HG03280 (cell line): ENCODE data around the gene ABHD16B.
A peak's percentile ranks its signal among the peaks of the same experiment; 100 is the strongest.
"Not testable (repeated sequence)": the region's sequence is repeated elsewhere in the genome, so short reads cannot be mapped to it uniquely, and the experiment has no call there.

Source experiments
- ATAC-seq: cut with Tn5 transposase; IDR thresholded peaks from one replicate; pipeline ENCODE4 v1.9.1; 2021; ENCODE audit warnings: mild to moderate bottlenecking, moderate library complexity; ENCODE audit not compliant: unreplicated experiment

Gene ABHD16B

GRCh38 chr20:63834491-63834880, 26.8 kb upstream of the ABHD16B start:
- no peak for ATAC-seq

- ATAC-seq, result no peak
These were observed 26.1 kb upstream of the ABHD16B start for GRCh38 chr20:63835021-63835858.

GRCh38 chr20:63836458-63837344, 24.6 kb upstream of the ABHD16B start:
- ATAC-seq, result no peak

GRCh38 chr20:63837479-63837878, 23.8 kb upstream of the ABHD16B start:
- no peak for ATAC-seq

- no peak for ATAC-seq
These were observed 21.7 kb upstream of the ABHD16B start for GRCh38 chr20:63839620-63840019.

DNA sequence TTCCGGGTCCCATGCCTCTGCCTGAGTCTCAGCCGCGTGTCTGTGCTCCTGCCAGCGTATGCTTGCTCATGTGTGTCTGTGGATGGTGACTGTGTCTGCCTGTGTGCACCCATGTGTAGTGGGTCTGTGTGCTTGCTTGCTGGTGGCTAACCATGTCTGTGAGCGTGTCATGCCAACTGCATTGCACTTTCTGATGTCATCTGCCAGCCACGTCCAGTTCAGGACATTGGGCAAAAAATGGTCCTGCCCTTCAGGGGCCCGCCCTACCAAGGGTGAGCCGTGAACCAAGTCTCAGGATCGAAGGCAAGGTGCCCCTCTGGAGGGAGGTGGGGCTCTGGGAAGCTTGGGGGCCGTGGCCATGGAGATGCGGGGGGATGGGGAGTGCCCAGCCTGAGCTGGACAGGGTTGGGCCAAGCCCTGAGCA, 20.9 kb upstream of the ABHD16B start:
- ATAC-seq, result no peak

- no peak for ATAC-seq
These were observed 19.0 kb upstream of the ABHD16B start for GRCh38 chr20:63842258-63842657.

DNA sequence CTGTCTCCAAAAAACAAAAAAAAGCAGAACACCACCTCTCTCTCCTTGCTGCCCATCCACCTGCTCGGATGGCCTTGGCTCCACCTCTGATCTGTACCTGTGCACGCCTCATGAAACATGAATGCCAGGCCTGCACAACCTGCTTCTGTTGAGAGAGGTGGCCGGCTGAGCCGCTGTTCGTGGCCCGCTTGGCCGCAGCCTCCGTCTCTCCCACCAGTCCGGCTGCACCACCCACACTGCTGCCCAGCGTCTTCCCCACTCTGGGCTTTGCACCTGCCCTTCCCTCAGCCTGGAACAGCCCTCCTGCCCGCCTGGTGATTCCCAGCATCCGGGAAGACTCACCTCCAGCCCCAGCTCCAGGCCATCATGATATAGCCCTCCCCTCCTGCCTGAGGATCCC, 18.1 kb upstream of the ABHD16B start:
- ATAC-seq, result no peak

DNA sequence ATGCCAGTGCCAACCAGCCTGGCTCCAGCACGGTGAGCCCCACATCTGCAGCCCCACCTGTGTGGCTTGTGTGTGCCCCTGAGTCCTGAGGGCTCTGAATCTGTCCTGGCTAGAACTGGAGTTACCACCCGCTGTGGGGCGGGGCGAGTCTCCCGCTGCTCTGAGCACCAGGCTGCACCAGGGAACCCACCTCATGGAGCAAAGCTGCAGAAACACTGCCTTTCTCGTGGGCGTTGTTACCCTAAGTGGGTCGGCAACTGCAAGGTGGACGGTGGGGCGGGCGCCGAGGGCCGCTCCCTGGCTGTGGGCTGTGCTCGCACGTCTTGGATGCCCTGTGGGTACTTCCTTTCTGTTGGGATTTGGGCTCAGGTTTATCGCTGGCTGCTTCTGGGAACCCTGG, 17.5 kb upstream of the ABHD16B start:
- ATAC-seq, result no peak

DNA sequence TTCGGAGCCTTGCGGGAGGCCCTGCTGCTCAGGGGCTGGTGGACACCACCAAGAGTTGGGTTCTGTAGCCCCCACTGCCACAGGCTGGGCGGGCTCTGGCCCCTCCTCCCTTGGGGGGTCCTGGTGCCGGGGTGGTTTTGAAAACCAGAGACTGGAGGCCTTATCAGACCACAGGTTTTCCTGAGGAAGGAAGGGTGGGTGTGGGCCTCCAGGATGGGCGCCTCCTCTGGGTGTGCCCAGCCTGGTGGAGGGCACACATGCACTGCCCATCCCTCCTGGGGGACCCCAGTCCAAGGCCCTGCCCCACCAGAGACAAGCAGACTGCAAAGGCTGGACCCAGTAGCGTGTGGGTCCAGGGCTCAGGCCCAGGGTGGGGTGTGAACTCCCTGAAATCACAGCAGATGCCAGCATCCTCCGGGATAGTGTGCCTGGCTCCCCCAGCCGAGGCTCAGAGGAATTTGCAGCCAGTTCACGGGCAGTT, 16.7 kb upstream of the ABHD16B start:
- ATAC-seq, result no peak

DNA sequence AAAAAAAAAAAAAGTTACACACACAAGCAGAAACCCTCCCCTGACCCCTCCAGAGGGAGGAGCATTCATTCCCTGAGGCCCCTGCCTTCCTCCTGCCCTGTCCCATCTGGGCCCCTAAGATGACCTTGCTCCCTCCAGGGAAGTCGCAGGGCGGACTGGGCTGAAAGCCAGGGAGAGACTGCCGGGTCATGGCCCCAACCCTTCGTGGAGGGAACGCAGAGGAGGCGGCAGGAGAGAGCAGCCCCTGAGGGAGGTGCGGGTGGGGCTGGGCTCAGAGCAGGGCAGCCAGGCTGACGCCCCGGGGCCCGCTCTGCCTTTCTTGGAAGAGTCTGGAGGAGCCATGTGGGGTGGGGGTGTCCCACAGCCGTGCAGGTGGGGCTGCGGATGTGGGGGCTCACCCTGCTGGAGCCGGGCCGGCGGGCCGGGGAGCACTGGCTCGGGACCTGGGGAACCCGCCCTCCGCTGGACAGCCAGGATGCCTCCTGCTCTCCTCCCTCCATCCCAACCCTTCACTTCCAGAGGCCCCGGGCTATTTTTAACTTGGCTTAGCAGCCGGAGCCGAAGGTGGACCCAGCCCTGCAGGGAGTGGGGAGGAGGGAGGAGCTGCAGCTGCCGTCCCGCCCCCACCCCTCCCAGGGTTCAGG, 15.0 kb upstream of the ABHD16B start:
- ATAC-seq, result no peak

- ATAC-seq, result no peak
These were observed 14.4 kb upstream of the ABHD16B start for GRCh38 chr20:63846888-63847236.

DNA sequence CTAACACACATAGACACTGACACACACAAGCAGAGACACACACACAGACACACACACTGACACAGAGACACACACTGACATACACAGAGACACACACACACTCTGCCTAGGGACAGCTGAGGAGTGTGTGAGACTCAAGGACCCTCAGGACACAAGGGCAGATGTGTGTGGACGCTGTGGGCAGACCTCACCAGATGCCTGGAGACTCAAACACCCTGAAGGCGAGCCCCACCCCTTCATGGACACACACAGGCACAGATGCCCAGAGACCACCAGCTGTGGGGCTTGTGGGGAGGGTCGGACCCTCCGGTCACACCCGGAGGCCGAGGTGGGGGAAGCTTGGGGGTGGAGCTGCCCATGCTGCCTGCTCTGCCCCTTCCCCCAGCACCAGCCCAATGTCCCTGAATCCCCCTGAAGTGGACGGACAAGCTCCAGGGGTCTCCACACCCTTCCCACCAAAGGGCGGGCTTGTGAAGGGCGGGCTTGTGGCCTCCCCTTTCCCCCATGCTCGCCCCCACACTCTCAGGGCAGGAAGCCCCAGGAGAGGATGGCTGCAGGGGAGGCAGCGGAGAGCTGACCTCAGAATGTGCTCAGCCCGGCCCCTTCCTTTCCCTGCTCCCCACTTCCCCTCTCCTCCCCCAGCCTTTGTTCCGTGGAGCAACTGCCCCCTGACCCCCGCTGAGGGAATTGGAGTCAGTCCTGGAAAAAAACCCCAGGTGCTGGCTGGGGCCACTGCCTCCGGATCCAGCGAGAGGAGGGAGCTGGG, 13.9 kb upstream of the ABHD16B start:
- no peak for ATAC-seq

DNA sequence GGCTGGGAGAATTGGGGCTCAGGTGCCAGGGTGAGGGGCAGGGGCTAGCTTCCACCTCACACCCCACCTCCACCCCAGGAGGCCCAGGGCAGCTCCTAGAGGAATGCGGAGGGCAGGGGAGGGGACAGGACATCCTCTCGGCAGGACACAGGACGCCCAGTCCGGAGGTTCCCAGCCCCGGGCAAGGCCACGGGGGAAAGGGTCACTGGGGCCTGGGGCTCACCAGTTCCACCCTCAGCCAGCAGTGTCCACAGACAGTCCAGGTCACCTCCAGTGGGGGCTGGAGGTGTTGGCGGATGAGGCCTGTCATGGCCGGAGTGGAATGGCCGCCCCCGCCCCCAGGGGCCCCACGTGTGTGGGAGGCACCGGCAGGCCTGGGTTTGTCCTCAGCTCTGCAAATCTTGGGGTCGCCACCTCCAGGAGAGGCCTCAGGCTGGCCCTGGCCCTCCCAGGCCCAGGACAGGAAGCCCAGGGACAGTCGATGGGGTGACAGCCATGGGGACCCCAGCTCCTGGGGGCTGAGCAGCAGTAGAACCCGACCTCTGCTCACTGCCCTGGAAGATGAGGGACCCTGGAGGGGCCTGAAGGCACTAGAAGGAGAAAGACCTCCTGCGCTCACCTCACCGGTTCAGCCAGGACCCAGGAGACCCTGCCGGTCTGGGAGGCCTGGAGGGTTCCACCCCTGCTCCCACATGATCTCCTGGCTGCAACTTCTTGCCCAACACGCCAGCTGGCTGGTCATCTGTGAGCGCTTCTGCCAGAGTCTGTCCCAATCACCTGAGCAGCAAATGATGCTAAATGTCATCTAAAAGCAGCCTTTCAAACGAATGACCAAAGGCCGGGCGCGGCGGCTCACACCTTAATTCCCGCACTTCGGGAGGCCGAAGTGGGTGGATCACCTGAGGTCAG, 13.0 kb upstream of the ABHD16B start:
- no peak for ATAC-seq

GRCh38 chr20:63850689-63851547, 10.4 kb upstream of the ABHD16B start:
- peak; percentile 85 for ATAC-seq

DNA sequence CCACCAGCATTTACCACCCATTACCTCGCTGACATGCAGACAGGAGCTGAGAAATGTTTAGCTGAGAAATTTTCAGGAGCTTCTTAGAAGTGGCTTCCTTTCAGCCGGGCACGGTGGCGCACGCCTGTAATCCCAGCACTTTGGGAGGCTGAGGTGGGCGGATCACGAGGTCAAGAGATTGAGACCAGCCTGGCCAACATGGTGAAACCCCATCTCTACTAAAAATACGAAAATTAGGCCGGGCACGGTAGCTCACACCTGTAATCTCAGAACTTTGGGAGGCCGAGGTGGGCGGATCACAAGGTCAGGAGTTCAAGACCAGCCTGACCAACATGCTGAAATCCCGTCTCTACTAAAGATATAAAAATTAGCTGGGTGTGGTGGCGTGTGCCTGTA, 9.8 kb upstream of the ABHD16B start:
- not testable (repeated sequence) for ATAC-seq

GRCh38 chr20:63853733-63854068, 7.6 kb upstream of the ABHD16B start:
- not testable (repeated sequence) for ATAC-seq

DNA sequence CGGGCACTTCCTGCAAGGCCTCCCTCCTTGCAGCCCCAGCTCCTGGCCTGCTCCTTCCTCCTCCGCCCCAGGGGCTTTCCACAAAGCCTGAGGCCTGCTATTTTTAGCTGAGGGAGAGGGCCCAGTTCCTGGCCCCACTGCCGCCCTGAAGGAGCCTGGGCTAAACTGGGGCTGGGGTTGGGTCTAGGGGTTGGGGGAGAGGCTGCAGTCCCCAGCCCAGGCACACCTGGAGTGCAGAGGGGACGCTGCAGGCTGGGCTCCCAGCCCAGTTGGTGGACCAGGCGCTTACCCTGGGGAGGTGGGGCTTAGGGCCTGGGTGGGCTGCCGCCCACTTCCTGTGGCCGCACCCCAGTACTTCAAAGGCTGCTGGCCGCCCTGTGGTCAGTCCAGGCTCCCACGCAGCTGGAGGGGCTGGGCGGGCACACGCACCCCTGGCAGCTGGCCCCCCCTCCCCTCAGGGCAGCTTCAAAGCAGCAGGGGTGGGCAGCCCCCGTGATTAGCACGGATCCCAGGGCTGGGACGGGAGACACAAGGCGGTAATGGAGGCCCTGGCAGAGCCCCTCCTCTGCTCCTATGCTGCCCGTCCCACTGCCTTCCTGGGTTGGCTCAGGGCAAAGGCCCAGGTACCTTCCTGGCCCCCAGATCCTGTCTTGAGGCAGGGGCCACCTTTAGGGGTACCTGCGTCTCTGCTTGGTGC, 7.1 kb upstream of the ABHD16B start:
- no peak for ATAC-seq
